Lower leg skin (tissue), 3 donors: ENCODE results near the gene MZB1.

Experiments
- POLR2A ChIP-seq, 2 donors: fragments of 450-650 bp; IDR thresholded peaks; one replicate each; pipeline ENCODE4 v1.6.1; 2016 to 2017; ENCODE audit warnings: antibody characterized with exemption in 2 of 2, mild to moderate bottlenecking in 1 of 2, moderate library complexity in 1 of 2
- TF ChIP-seq, protein P1 (sequence below), 3 donors: fragments of 450-650 bp; IDR thresholded peaks; one replicate each; pipeline ENCODE4 v1.5.1; 2016; ENCODE audit warnings: antibody characterized with exemption in 3 of 3, mild to moderate bottlenecking in 3 of 3, moderate library complexity in 2 of 3

DNA sequence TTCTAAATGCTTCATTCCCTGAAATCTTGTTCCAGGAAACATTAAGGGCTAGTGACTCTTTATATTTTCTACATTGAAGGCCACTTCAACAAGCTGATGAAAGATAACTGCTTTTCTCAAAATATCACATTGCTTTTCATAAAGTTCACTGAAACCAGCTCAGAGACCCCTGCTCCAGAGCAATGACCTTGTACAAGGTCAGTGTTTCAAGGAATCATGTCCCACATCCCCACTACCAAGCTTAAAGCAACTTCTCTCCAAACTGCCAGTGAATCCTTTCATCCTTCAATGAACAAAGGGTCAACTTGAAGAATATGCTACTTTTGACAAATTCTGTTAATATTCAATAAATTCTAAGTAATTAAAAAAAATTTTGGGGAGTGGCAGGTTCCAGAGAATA lies 26.2 kb upstream of the MZB1 start:
- TF ChIP-seq, protein P1, sequence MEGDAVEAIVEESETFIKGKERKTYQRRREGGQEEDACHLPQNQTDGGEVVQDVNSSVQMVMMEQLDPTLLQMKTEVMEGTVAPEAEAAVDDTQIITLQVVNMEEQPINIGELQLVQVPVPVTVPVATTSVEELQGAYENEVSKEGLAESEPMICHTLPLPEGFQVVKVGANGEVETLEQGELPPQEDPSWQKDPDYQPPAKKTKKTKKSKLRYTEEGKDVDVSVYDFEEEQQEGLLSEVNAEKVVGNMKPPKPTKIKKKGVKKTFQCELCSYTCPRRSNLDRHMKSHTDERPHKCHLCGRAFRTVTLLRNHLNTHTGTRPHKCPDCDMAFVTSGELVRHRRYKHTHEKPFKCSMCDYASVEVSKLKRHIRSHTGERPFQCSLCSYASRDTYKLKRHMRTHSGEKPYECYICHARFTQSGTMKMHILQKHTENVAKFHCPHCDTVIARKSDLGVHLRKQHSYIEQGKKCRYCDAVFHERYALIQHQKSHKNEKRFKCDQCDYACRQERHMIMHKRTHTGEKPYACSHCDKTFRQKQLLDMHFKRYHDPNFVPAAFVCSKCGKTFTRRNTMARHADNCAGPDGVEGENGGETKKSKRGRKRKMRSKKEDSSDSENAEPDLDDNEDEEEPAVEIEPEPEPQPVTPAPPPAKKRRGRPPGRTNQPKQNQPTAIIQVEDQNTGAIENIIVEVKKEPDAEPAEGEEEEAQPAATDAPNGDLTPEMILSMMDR (IDR thresholded peaks at IDR 0.05), result no peak
- no peak for TF ChIP-seq POLR2A (IDR thresholded peaks at IDR 0.05)
